HCT116 (cell line): ENCODE measurements around the gene CDKAL1.

ENCODE experiments used
- CEBPB ChIP-seq: IDR thresholded peaks from 2 replicates; pipeline ENCODE4 v1.6.1; 2012; ENCODE audit warnings: low read depth
- CTCF ChIP-seq, 3 experiments: fragments of 200-600 bp in 1 of 3; sonication (generic) in 1 of 3; IDR thresholded peaks in 2 of 3; conservative IDR thresholded peaks in 1 of 3; 2 replicates each; pipeline ENCODE4 v1.5.1; 2012 to 2017; ENCODE audit warnings: low read depth in 2 of 3, low read length in 2 of 3, antibody characterized with exemption in 1 of 3, borderline replicate concordance in 1 of 3, control low read depth in 1 of 3, mild to moderate bottlenecking in 1 of 3, mixed read lengths in 1 of 3, mixed run types in 1 of 3, moderate library complexity in 1 of 3; ENCODE audit not compliant: insufficient read depth in 1 of 3
- JUND ChIP-seq: IDR thresholded peaks from 2 replicates; pipeline ENCODE4 v1.6.1; 2012
- MAX ChIP-seq: IDR thresholded peaks from 2 replicates; pipeline ENCODE4 v1.6.1; 2012
- POLR2A ChIP-seq: IDR thresholded peaks from 2 replicates; pipeline ENCODE4 v1.7.0; 2011; ENCODE audit warnings: borderline replicate concordance; ENCODE audit not compliant: insufficient read depth, insufficient read length; ENCODE audit errors: extremely low read depth
- RAD21 ChIP-seq: IDR thresholded peaks from 2 replicates; pipeline ENCODE4 v1.6.1; 2012; ENCODE audit warnings: low read depth, mild to moderate bottlenecking
- REST ChIP-seq: IDR thresholded peaks from 2 replicates; pipeline ENCODE4 v1.6.1; 2012; ENCODE audit warnings: low read depth
- SIN3A ChIP-seq: IDR thresholded peaks from 2 replicates; pipeline ENCODE4 v1.6.1; 2012; ENCODE audit warnings: low read depth
- YY1 ChIP-seq: IDR thresholded peaks from 2 replicates; pipeline ENCODE4 v1.6.1; 2011; ENCODE audit warnings: low read length, low read depth, moderate library complexity, mild to moderate bottlenecking; ENCODE audit not compliant: insufficient replicate concordance; ENCODE audit errors: extremely low read depth
- ZFX ChIP-seq: fragments of 450-650 bp; IDR thresholded peaks from 2 replicates; pipeline ENCODE4 v1.6.1; 2017

GRCh38 chr6:20661721-20662120 lies 127.5 kb downstream of the CDKAL1 start:
- TF ChIP-seq CTCF (IDR thresholded peaks at IDR 0.05 in 2 of 3, conservative IDR thresholded peaks at IDR 0.05 in 1 of 3; ENCODE audit: borderline replicate concordance in 1 of 3, insufficient read depth in 1 of 3, low read depth in 2 of 3, low read length in 2 of 3) = no peak
- no peak for TF ChIP-seq RAD21
- TF ChIP-seq JUND = no peak
- TF ChIP-seq SIN3A = no peak
- no peak for TF ChIP-seq REST
- TF ChIP-seq MAX = no peak
- TF ChIP-seq CEBPB = no peak
- TF ChIP-seq ZFX = no peak
- no peak for TF ChIP-seq POLR2A
- no peak for TF ChIP-seq YY1
